NCI-H2227 treated with DMSO at 0.1 percent for 48 hours (cell line): ENCODE data around the gene ADA.

Experiments used
- DNase-seq: peaks from one replicate; lab custom pipeline; 2025; lab: John Stamatoyannopoulos, UW

Gene ADA

GRCh38 chr20:44580581-44581268 lies 70.8 kb downstream of the ADA start:
- DNase-seq, result no peak

GRCh38 chr20:44579313-44580081 lies 72.0 kb downstream of the ADA start:
- no peak for DNase-seq

- DNase-seq, result no peak
Observed at GRCh38 chr20:44576297-44576696, 75.2 kb downstream of the ADA start.

- no peak for DNase-seq
Observed at GRCh38 chr20:44574372-44574771, 77.1 kb downstream of the ADA start.

- DNase-seq, result no peak
Observed at GRCh38 chr20:44573501-44573869, 78.0 kb downstream of the ADA start.

GRCh38 chr20:44572551-44573500 lies 78.7 kb downstream of the ADA start:
- no peak for DNase-seq

- DNase-seq, result no peak
Observed at GRCh38 chr20:44571362-44571988, 80.0 kb downstream of the ADA start.

- DNase-seq, result no peak
Observed at GRCh38 chr20:44570367-44570766, 81.1 kb downstream of the ADA start.
